ENCODE data around the gene ABHD16B. TPM values are rescaled to one million over a fixed set of nuclear protein-coding genes. Genes with fewer than 3 reads are reported as not detected.

Gene ABHD16B
- total RNA-seq, 1 donor: not detected

- no peak overlapping the region for H3K27ac ChIP-seq (ENCODE audit: low read depth, low read length)
- TF ChIP-seq CTCF (IDR thresholded peaks at IDR 0.05; ENCODE audit: extremely low read depth, low read depth, low read length): no peak
- H3K36me3 ChIP-seq (ENCODE audit: insufficient read depth, low read length): no peaks in the 10 kb centered on the region
- peaks cover 11% of the 10 kb centered on the region for H4K20me1 ChIP-seq (ENCODE audit: insufficient read depth, low read length)
- no peak overlapping the region for H3K4me2 ChIP-seq (ENCODE audit: insufficient read depth, low read length)
- no peaks in the 10 kb centered on the region for H3K79me2 ChIP-seq (ENCODE audit: insufficient read depth, low read length)
- no peak overlapping the region for H2AFZ ChIP-seq (ENCODE audit: low read length)
- H3K27me3 ChIP-seq (ENCODE audit: insufficient read depth, low read length): peaks cover 19% of the 10 kb centered on the region
- peaks cover 15% of the 10 kb centered on the region for H3K4me1 ChIP-seq (ENCODE audit: insufficient read depth, low read length)
- H3K4me3 ChIP-seq (ENCODE audit: insufficient read depth, low read length): peak overlapping the region; percentile 33
- peak; percentile 94 for DNase-seq (ENCODE audit: insufficient read length, low spot score, missing footprints)
- no peaks in the 10 kb centered on the region for H3K9me3 ChIP-seq (ENCODE audit: low read depth, low read length)
Observed at GRCh38 chr20:63854069-63854765, 7.1 kb upstream of the ABHD16B start.

GRCh38 chr20:63854766-63855362 lies 6.4 kb upstream of the ABHD16B start:
- peaks cover 15% of the 10 kb centered on the region for H3K4me1 ChIP-seq (ENCODE audit: insufficient read depth, low read length)
- H3K27me3 ChIP-seq (ENCODE audit: insufficient read depth, low read length): peaks cover 19% of the 10 kb centered on the region
- no peak overlapping the region for H2AFZ ChIP-seq (ENCODE audit: low read length)
- H3K36me3 ChIP-seq (ENCODE audit: insufficient read depth, low read length): no peaks in the 10 kb centered on the region
- no peaks in the 10 kb centered on the region for H3K79me2 ChIP-seq (ENCODE audit: insufficient read depth, low read length)
- peak; percentile 93 for DNase-seq (ENCODE audit: insufficient read length, low spot score, missing footprints)
- TF ChIP-seq CTCF (IDR thresholded peaks at IDR 0.05; ENCODE audit: extremely low read depth, low read depth, low read length): no peak
- H3K4me2 ChIP-seq (ENCODE audit: insufficient read depth, low read length): peak overlapping the region; percentile 9
- peak overlapping the region; percentile 33 for H3K4me3 ChIP-seq (ENCODE audit: insufficient read depth, low read length)
- H3K27ac ChIP-seq (ENCODE audit: low read depth, low read length): no peak overlapping the region
- peaks cover 15% of the 10 kb centered on the region for H4K20me1 ChIP-seq (ENCODE audit: insufficient read depth, low read length)
- no peaks in the 10 kb centered on the region for H3K9me3 ChIP-seq (ENCODE audit: low read depth, low read length)

- Histone ChIP-seq H3K27me3 (ENCODE audit: insufficient read depth, low read length) (peaks cover 19% of the 10 kb centered on the region), H3K4me2 (ENCODE audit: insufficient read depth, low read length) (no peak overlapping the region), H3K4me3 (ENCODE audit: insufficient read depth, low read length) (peak overlapping the region; percentile 16), H3K36me3 (ENCODE audit: insufficient read depth, low read length) (no peaks in the 10 kb centered on the region), H4K20me1 (ENCODE audit: insufficient read depth, low read length) (peaks cover 15% of the 10 kb centered on the region), H2AFZ (ENCODE audit: low read length) (no peak overlapping the region), H3K9me3 (ENCODE audit: low read depth, low read length) (no peaks in the 10 kb centered on the region), H3K79me2 (ENCODE audit: insufficient read depth, low read length) (no peaks in the 10 kb centered on the region), H3K27ac (ENCODE audit: low read depth, low read length) (no peak overlapping the region), H3K4me1 (ENCODE audit: insufficient read depth, low read length) (peaks cover 15% of the 10 kb centered on the region)
- peak; percentile 93 for DNase-seq (ENCODE audit: insufficient read length, low spot score, missing footprints)
- TF ChIP-seq CTCF (IDR thresholded peaks at IDR 0.05; ENCODE audit: extremely low read depth, low read depth, low read length): no peak
Observed at GRCh38 chr20:63855363-63856097, 5.8 kb upstream of the ABHD16B start.

GRCh38 chr20:63856098-63856511 lies 5.2 kb upstream of the ABHD16B start:
- H2AFZ ChIP-seq (ENCODE audit: low read length): no peak overlapping the region
- H3K9me3 ChIP-seq (ENCODE audit: low read depth, low read length): no peaks in the 10 kb centered on the region
- H3K79me2 ChIP-seq (ENCODE audit: insufficient read depth, low read length): no peaks in the 10 kb centered on the region
- H3K27me3 ChIP-seq (ENCODE audit: insufficient read depth, low read length): peaks cover 19% of the 10 kb centered on the region
- H3K4me3 ChIP-seq (ENCODE audit: insufficient read depth, low read length): no peak overlapping the region
- peaks cover 15% of the 10 kb centered on the region for H3K4me1 ChIP-seq (ENCODE audit: insufficient read depth, low read length)
- no peak overlapping the region for H3K4me2 ChIP-seq (ENCODE audit: insufficient read depth, low read length)
- no peak for DNase-seq (ENCODE audit: insufficient read length, low spot score, missing footprints)
- H3K36me3 ChIP-seq (ENCODE audit: insufficient read depth, low read length): no peaks in the 10 kb centered on the region
- TF ChIP-seq CTCF (IDR thresholded peaks at IDR 0.05; ENCODE audit: extremely low read depth, low read depth, low read length): no peak
- peaks cover 15% of the 10 kb centered on the region for H4K20me1 ChIP-seq (ENCODE audit: insufficient read depth, low read length)
- no peak overlapping the region for H3K27ac ChIP-seq (ENCODE audit: low read depth, low read length)
